A549 (cell line): ENCODE data around the gene ADGRL3. TPM values are rescaled to one million over a fixed set of nuclear protein-coding genes. Genes with fewer than 3 reads are reported as not detected.

Source experiments
- ATAC-seq, 2 experiments: fragments of 200-7000 bp in 1 of 2; fragments of >200 bp in 1 of 2; cut with Nextera tagmentation in 1 of 2; cut with Tn5 transposase in 1 of 2; 3 replicates each; pipeline versions ENCODE4 v1.8.0 to v1.9.1; 2018 to 2020; ENCODE audit warnings: mild to moderate bottlenecking in 1 of 2, moderate library complexity in 1 of 2
- CTCF ChIA-PET: fragments of 300-600 bp; sonication (Branson Sonifier 250); formaldehyde crosslinking; extraction: SDS; loops from one replicate; lab custom pipeline; 2021; ENCODE audit warnings: antibody characterized with exemption, inconsistent platforms; lab: Yijun Ruan, JAX
- POLR2A ChIA-PET: fragments of 350-600 bp; formaldehyde crosslinking; extraction: SDS; loops from one replicate; lab custom pipeline; 2021; ENCODE audit warnings: antibody characterized with exemption, inconsistent platforms; lab: Yijun Ruan, JAX
- DNase-seq, 2 experiments: peaks; one replicate each; pipeline versions ENCODE4 v3.0.0 to v3.0.0-alpha.2; 2011 to 2016; ENCODE audit warnings: low read depth in 1 of 2, low spot score in 1 of 2
- FAIRE-seq: peaks from 2 replicates; lab custom pipeline; 2011; peaks lifted over from hg19 to GRCh38; lab: Jason Lieb, UNC
- H3K27ac ChIP-seq, 2 experiments: fragments of >200 bp; sonication (Bioruptor Twin); formaldehyde crosslinking; 3 replicates each; pipeline ENCODE4 v1.5.1; 2016 to 2017
- H3K4me1 ChIP-seq: fragments of >200 bp; sonication (Bioruptor Twin); formaldehyde crosslinking; 3 replicates; pipeline ENCODE4 v1.6.1; 2016
- H3K4me2 ChIP-seq: fragments of >200 bp; sonication (Bioruptor Twin); formaldehyde crosslinking; 3 replicates; pipeline ENCODE4 v1.6.1; 2016
- H3K4me3 ChIP-seq: fragments of >200 bp; sonication (Bioruptor Twin); formaldehyde crosslinking; 3 replicates; pipeline ENCODE4 v1.5.1; 2016
- H3K9me3 ChIP-seq: fragments of >200 bp; sonication (Bioruptor Twin); formaldehyde crosslinking; 3 replicates; pipeline ENCODE4 v1.6.1; 2016
- ATOH8 ChIP-seq: fragments of 250-450 bp; sonication (Bioruptor Pico); IDR thresholded peaks from 2 replicates; pipeline ENCODE4 v1.5.0; 2020; ENCODE audit warnings: low read depth, mild to moderate bottlenecking, moderate library complexity
- BCL3 ChIP-seq: fragments of >200 bp; sonication (Bioruptor Twin); formaldehyde crosslinking; IDR thresholded peaks from 3 replicates; pipeline ENCODE4 v1.6.1; 2016
- BHLHE40 ChIP-seq: IDR thresholded peaks from 2 replicates; pipeline ENCODE4 v1.6.1; 2012; ENCODE audit warnings: low read depth, low read length, inconsistent platforms
- CEBPB ChIP-seq, 2 experiments: fragments of >200 bp in 1 of 2; sonication (Bioruptor Twin) in 1 of 2; formaldehyde crosslinking in 1 of 2; IDR thresholded peaks; 2 replicates each; pipeline ENCODE4 v1.6.1; 2012 to 2016
- EHF ChIP-seq: fragments of 250-450 bp; sonication (Bioruptor Pico); IDR thresholded peaks from 2 replicates; pipeline ENCODE4 v1.5.0; 2020; ENCODE audit warnings: mild to moderate bottlenecking
- EHMT2 ChIP-seq: fragments of 200-600 bp; sonication (generic); IDR thresholded peaks from 2 replicates; pipeline ENCODE4 v1.6.1; 2016; ENCODE audit warnings: antibody characterized with exemption, low read depth, mild to moderate bottlenecking, moderate library complexity
- FOSB ChIP-seq: fragments of 250-450 bp; sonication (Bioruptor Pico); IDR thresholded peaks from 2 replicates; pipeline ENCODE4 v1.5.0; 2020; ENCODE audit warnings: mild to moderate bottlenecking, moderate library complexity
- FOSL2 ChIP-seq, 2 experiments: fragments of 450-650 bp in 1 of 2; fragments of >200 bp in 1 of 2; sonication (Bioruptor Twin) in 1 of 2; formaldehyde crosslinking; IDR thresholded peaks; 2 replicates each; pipeline versions ENCODE4 v1.5.0 to v1.6.1; 2016 to 2020; ENCODE audit warnings: mild to moderate bottlenecking in 1 of 2, moderate library complexity in 1 of 2
- GATA3 ChIP-seq: IDR thresholded peaks from 2 replicates; pipeline ENCODE4 v1.6.1; 2012; ENCODE audit warnings: borderline replicate concordance
- HDAC2 ChIP-seq: fragments of 200-600 bp; sonication (generic); IDR thresholded peaks from 2 replicates; pipeline ENCODE4 v1.6.1; 2016
- HOXA7 ChIP-seq: fragments of 250-450 bp; sonication (Bioruptor Pico); IDR thresholded peaks from 2 replicates; pipeline ENCODE4 v1.5.0; 2020; ENCODE audit warnings: mild to moderate bottlenecking, moderate library complexity
- JUN ChIP-seq, 2 experiments: fragments of >200 bp; sonication (Bioruptor Twin); formaldehyde crosslinking; IDR thresholded peaks; 2 replicates in 1 of 2; 3 replicates in 1 of 2; pipeline ENCODE4 v1.6.1; 2016 to 2017
- JUNB ChIP-seq: fragments of >200 bp; sonication (Bioruptor Twin); formaldehyde crosslinking; IDR thresholded peaks from 2 replicates; pipeline ENCODE4 v1.6.1; 2016
- KDM5A ChIP-seq: fragments of 200-600 bp; sonication (generic); IDR thresholded peaks from 2 replicates; pipeline ENCODE4 v1.6.1; 2016; ENCODE audit warnings: antibody characterized with exemption, mild to moderate bottlenecking
- MAFK ChIP-seq: fragments of 450-650 bp; IDR thresholded peaks from 2 replicates; pipeline ENCODE4 v1.6.1; 2014; ENCODE audit not compliant: partially characterized antibody
- MAZ ChIP-seq: fragments of 150-350 bp; IDR thresholded peaks from 2 replicates; pipeline ENCODE4 v1.6.1; 2014; ENCODE audit warnings: antibody characterized with exemption, low read depth, low read length, borderline replicate concordance
- RAD21 ChIP-seq, 2 experiments: fragments of >200 bp in 1 of 2; sonication (Bioruptor Twin) in 1 of 2; formaldehyde crosslinking in 1 of 2; IDR thresholded peaks in 1 of 2; conservative IDR thresholded peaks in 1 of 2; 2 replicates in 1 of 2; 3 replicates in 1 of 2; pipeline ENCODE4 v1.6.1; 2012 to 2018; ENCODE audit warnings: inconsistent platforms in 1 of 2
- RARB ChIP-seq: fragments of 250-450 bp; sonication (Bioruptor Pico); IDR thresholded peaks from 2 replicates; pipeline ENCODE4 v1.8.0; 2021; ENCODE audit warnings: mild to moderate bottlenecking, moderate library complexity
- RNF2 ChIP-seq: fragments of 200-600 bp; sonication (generic); IDR thresholded peaks from 2 replicates; pipeline ENCODE4 v1.6.1; 2016; ENCODE audit warnings: low read depth, mild to moderate bottlenecking, antibody characterized with exemption, moderate library complexity, borderline replicate concordance
- SREBF2 ChIP-seq: fragments of 450-650 bp; IDR thresholded peaks from 2 replicates; pipeline ENCODE4 v1.6.1; 2014; ENCODE audit warnings: mild to moderate bottlenecking, moderate library complexity
- ZNF302 ChIP-seq: fragments of 250-450 bp; sonication (Bioruptor Pico); IDR thresholded peaks from 2 replicates; pipeline ENCODE4 v1.9.0; 2021; ENCODE audit warnings: inconsistent platforms, mild to moderate bottlenecking, moderate library complexity
- WGBS: methylation state at CpG from one replicate; pipeline ENCODE4 v1.1.6; 2017; ENCODE audit errors: missing lambda C conversion rate; 5-methylcytosine and 5-hydroxymethylcytosine counted together
- polyA plus RNA-seq, 4 experiments: library from polyadenylated mRNA; depleted of rRNA in 3 of 4; stranded (reverse); fragments of >200 nt; fragmentation: RNase III in 1 of 4; extraction: RNeasy Plus Mini Kit Qiagen cat#74134 plus additional on column Dnase treatment in 1 of 4; gene quantifications; 2 replicates in 3 of 4; 3 replicates in 1 of 4; pipeline ENCODE4 v1.2.3, GENCODE V29; 2011 to 2017
- TF ChIP-seq, protein P1 (sequence below): fragments of 450-650 bp; IDR thresholded peaks from 2 replicates; pipeline ENCODE4 v1.6.1; 2014; ENCODE audit warnings: antibody characterized with exemption
- TF ChIP-seq, protein P2 (sequence below): IDR thresholded peaks from 2 replicates; pipeline ENCODE4 v1.6.1; 2012
- TF ChIP-seq, protein P3 (sequence below): fragments of 200-600 bp; sonication (generic); IDR thresholded peaks from 2 replicates; pipeline ENCODE4 v1.6.1; 2016; ENCODE audit warnings: antibody characterized with exemption, mild to moderate bottlenecking, moderate library complexity
- TF ChIP-seq, protein P4 (sequence below): IDR thresholded peaks from 2 replicates; pipeline ENCODE4 v1.6.1; 2012
- TF ChIP-seq, protein P5 (sequence below): fragments of 150-350 bp; IDR thresholded peaks from 2 replicates; pipeline ENCODE4 v1.6.1; 2014; ENCODE audit warnings: low read depth, mild to moderate bottlenecking, low read length

The ADGRL3 gene
- polyA plus RNA-seq, 2 of the 4 experiments (the other 2 are of a cell fraction) = 0.05 to 0.12 TPM

GRCh38 chr4:62093735-62094134 is 893.6 kb downstream of the ADGRL3 start:
- FAIRE-seq (no peak), ATAC-seq (no peak), DNase-seq (no peak)
- no peaks in the 10 kb centered on the region for H3K4me1 ChIP-seq
- POLR2A ChIA-PET = no interaction called here
- H3K4me3 ChIP-seq = no peak overlapping the region
- TF ChIP-seq FOSB (no peak), SREBF2 (no peak), MAZ (no peak), JUN (IDR thresholded peaks at IDR 0.05) (no peak), ZNF302 (CRISPR knock-in tag) (no peak), HOXA7 (CRISPR knock-in tag) (no peak), ATOH8 (CRISPR knock-in tag) (no peak), BHLHE40 (no peak), HDAC2 (no peak), RNF2 (no peak), CEBPB (IDR thresholded peaks at IDR 0.05) (no peak), JUNB (no peak)
- no peak overlapping the region for H3K4me2 ChIP-seq
- CTCF ChIA-PET = no interaction called here
- WGBS = 19% methylated on average over 2 of the region's 4 CpGs
- H3K27ac ChIP-seq = no peak overlapping the region
- H3K9me3 ChIP-seq = no peaks in the 10 kb centered on the region

GRCh38 chr4:62096881-62097280 is 896.8 kb downstream of the ADGRL3 start:
- no peak overlapping the region for H3K4me3 ChIP-seq
- ATAC-seq (no peak), DNase-seq (no peak), FAIRE-seq (no peak)
- TF ChIP-seq BCL3 = no peak
- no peak for TF ChIP-seq ATOH8 (CRISPR knock-in tag)
- TF ChIP-seq KDM5A = no peak
- no peak for TF ChIP-seq GATA3
- no peak for TF ChIP-seq FOSL2 (IDR thresholded peaks at IDR 0.05)
- TF ChIP-seq FOSL2 (CRISPR knock-in tag; IDR thresholded peaks at IDR 0.05) = no peak
- no peak for TF ChIP-seq RAD21 (conservative IDR thresholded peaks at IDR 0.05 in 1 of 2, IDR thresholded peaks at IDR 0.05 in 1 of 2)
- TF ChIP-seq FOSB = no peak
- TF ChIP-seq, protein P1, sequence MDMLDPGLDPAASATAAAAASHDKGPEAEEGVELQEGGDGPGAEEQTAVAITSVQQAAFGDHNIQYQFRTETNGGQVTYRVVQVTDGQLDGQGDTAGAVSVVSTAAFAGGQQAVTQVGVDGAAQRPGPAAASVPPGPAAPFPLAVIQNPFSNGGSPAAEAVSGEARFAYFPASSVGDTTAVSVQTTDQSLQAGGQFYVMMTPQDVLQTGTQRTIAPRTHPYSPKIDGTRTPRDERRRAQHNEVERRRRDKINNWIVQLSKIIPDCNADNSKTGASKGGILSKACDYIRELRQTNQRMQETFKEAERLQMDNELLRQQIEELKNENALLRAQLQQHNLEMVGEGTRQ = no peak
- no peak for TF ChIP-seq JUN (IDR thresholded peaks at IDR 0.05)
- TF ChIP-seq, protein P2, sequence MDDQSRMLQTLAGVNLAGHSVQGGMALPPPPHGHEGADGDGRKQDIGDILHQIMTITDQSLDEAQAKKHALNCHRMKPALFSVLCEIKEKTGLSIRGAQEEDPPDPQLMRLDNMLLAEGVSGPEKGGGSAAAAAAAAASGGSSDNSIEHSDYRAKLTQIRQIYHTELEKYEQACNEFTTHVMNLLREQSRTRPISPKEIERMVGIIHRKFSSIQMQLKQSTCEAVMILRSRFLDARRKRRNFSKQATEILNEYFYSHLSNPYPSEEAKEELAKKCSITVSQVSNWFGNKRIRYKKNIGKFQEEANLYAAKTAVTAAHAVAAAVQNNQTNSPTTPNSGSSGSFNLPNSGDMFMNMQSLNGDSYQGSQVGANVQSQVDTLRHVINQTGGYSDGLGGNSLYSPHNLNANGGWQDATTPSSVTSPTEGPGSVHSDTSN = no peak
- TF ChIP-seq CEBPB (IDR thresholded peaks at IDR 0.05) = no peak
- TF ChIP-seq EHF = no peak
- TF ChIP-seq MAFK = no peak
- no peak for TF ChIP-seq EHMT2
- TF ChIP-seq RARB (CRISPR knock-in tag) = no peak
- TF ChIP-seq, protein P3, sequence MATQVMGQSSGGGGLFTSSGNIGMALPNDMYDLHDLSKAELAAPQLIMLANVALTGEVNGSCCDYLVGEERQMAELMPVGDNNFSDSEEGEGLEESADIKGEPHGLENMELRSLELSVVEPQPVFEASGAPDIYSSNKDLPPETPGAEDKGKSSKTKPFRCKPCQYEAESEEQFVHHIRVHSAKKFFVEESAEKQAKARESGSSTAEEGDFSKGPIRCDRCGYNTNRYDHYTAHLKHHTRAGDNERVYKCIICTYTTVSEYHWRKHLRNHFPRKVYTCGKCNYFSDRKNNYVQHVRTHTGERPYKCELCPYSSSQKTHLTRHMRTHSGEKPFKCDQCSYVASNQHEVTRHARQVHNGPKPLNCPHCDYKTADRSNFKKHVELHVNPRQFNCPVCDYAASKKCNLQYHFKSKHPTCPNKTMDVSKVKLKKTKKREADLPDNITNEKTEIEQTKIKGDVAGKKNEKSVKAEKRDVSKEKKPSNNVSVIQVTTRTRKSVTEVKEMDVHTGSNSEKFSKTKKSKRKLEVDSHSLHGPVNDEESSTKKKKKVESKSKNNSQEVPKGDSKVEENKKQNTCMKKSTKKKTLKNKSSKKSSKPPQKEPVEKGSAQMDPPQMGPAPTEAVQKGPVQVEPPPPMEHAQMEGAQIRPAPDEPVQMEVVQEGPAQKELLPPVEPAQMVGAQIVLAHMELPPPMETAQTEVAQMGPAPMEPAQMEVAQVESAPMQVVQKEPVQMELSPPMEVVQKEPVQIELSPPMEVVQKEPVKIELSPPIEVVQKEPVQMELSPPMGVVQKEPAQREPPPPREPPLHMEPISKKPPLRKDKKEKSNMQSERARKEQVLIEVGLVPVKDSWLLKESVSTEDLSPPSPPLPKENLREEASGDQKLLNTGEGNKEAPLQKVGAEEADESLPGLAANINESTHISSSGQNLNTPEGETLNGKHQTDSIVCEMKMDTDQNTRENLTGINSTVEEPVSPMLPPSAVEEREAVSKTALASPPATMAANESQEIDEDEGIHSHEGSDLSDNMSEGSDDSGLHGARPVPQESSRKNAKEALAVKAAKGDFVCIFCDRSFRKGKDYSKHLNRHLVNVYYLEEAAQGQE = no peak
- TF ChIP-seq, protein P4, sequence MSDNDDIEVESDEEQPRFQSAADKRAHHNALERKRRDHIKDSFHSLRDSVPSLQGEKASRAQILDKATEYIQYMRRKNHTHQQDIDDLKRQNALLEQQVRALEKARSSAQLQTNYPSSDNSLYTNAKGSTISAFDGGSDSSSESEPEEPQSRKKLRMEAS = no peak
- no peak for TF ChIP-seq HDAC2
- TF ChIP-seq, protein P5, sequence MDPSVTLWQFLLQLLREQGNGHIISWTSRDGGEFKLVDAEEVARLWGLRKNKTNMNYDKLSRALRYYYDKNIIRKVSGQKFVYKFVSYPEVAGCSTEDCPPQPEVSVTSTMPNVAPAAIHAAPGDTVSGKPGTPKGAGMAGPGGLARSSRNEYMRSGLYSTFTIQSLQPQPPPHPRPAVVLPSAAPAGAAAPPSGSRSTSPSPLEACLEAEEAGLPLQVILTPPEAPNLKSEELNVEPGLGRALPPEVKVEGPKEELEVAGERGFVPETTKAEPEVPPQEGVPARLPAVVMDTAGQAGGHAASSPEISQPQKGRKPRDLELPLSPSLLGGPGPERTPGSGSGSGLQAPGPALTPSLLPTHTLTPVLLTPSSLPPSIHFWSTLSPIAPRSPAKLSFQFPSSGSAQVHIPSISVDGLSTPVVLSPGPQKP = no peak
- no peaks in the 10 kb centered on the region for H3K9me3 ChIP-seq
- CTCF ChIA-PET = no interaction called here
- no peak overlapping the region for H3K4me2 ChIP-seq
- POLR2A ChIA-PET = no interaction called here
- no peaks in the 10 kb centered on the region for H3K4me1 ChIP-seq
- H3K27ac ChIP-seq = no peak overlapping the region
- WGBS = 8% methylated on average over 2 of the region's 2 CpGs
